Nephron progenitor cell (in vitro differentiated cells): Measurements from ENCODE around the gene CRY1.
A peak's percentile ranks its signal among the peaks of the same experiment; 100 is the strongest.

Source experiments
- DNase-seq: peaks from one replicate; pipeline ENCODE4 v3.0.0; 2021
- H3K27ac Mint-ChIP-seq: 2 replicates; pipeline ENCODE4 v1.8.0; 2021; ENCODE audit warnings: mild to moderate bottlenecking, moderate library complexity, mixed read lengths
- H3K27me3 Mint-ChIP-seq: 2 replicates; pipeline ENCODE4 v1.8.0; 2021; ENCODE audit warnings: mild to moderate bottlenecking, low read depth, mixed read lengths; ENCODE audit not compliant: poor library complexity
- H3K36me3 Mint-ChIP-seq: 2 replicates; pipeline ENCODE4 v1.8.0; 2021; ENCODE audit warnings: low read depth, mixed read lengths
- H3K4me1 Mint-ChIP-seq: 2 replicates; pipeline ENCODE4 v1.8.0; 2021; ENCODE audit warnings: mixed read lengths
- H3K4me3 Mint-ChIP-seq: 2 replicates; pipeline ENCODE4 v1.8.0; 2021; ENCODE audit warnings: mild to moderate bottlenecking, moderate library complexity, mixed read lengths
- H3K9me3 Mint-ChIP-seq: 2 replicates; pipeline ENCODE4 v1.8.0; 2021; ENCODE audit warnings: mild to moderate bottlenecking, moderate library complexity, mixed read lengths
- TF ChIP-seq, protein P1 (sequence below): fragments of 200-600 bp; sonication (generic); IDR thresholded peaks from 2 replicates; pipeline ENCODE4 v1.5.0; 2021; ENCODE audit warnings: antibody characterized with exemption

Gene CRY1

GRCh38 chr12:107125833-107126232, 32.5 kb upstream of the CRY1 start:
- H3K27me3 Mint-ChIP-seq = peaks cover 6% of the 10 kb centered on the region
- peaks cover 20% of the 10 kb centered on the region for H3K4me1 Mint-ChIP-seq
- no peaks in the 10 kb centered on the region for H3K9me3 Mint-ChIP-seq
- TF ChIP-seq, protein P1, sequence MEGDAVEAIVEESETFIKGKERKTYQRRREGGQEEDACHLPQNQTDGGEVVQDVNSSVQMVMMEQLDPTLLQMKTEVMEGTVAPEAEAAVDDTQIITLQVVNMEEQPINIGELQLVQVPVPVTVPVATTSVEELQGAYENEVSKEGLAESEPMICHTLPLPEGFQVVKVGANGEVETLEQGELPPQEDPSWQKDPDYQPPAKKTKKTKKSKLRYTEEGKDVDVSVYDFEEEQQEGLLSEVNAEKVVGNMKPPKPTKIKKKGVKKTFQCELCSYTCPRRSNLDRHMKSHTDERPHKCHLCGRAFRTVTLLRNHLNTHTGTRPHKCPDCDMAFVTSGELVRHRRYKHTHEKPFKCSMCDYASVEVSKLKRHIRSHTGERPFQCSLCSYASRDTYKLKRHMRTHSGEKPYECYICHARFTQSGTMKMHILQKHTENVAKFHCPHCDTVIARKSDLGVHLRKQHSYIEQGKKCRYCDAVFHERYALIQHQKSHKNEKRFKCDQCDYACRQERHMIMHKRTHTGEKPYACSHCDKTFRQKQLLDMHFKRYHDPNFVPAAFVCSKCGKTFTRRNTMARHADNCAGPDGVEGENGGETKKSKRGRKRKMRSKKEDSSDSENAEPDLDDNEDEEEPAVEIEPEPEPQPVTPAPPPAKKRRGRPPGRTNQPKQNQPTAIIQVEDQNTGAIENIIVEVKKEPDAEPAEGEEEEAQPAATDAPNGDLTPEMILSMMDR = no peak
- H3K36me3 Mint-ChIP-seq = no peaks in the 10 kb centered on the region
- no peak overlapping the region for H3K4me3 Mint-ChIP-seq
- no peak for DNase-seq
- H3K27ac Mint-ChIP-seq = no peak overlapping the region

DNA sequence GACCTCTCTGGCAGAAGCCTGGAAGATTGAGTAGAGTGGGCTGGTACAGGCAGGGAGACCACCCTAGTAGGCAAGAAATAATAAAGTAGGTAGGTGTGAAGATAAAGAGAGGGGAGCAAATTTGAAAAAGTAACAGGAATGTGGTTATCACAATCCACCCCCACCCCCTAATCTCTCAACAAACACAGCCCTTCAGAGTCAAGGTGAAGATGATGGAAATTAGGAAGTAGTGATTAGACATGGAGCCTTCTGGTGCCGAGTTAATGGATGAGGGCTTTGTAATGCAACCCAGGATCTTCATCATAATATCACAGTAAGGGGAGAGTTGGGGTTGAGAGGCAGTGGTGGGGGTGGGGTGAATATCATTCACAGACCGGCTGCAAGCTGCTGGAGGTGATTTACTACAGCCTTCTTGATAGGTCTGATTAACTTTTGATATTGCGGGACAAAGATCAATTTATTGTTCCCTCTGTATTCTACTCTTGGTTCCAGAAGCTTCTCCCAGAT, 29.2 kb upstream of the CRY1 start:
- no peak for DNase-seq
- Mint-ChIP-seq H3K27ac (no peak overlapping the region), H3K9me3 (no peaks in the 10 kb centered on the region), H3K4me3 (no peak overlapping the region), H3K36me3 (no peaks in the 10 kb centered on the region), H3K4me1 (peaks cover 20% of the 10 kb centered on the region), H3K27me3 (peaks cover 14% of the 10 kb centered on the region)
- TF ChIP-seq, protein P1 = no peak

DNA sequence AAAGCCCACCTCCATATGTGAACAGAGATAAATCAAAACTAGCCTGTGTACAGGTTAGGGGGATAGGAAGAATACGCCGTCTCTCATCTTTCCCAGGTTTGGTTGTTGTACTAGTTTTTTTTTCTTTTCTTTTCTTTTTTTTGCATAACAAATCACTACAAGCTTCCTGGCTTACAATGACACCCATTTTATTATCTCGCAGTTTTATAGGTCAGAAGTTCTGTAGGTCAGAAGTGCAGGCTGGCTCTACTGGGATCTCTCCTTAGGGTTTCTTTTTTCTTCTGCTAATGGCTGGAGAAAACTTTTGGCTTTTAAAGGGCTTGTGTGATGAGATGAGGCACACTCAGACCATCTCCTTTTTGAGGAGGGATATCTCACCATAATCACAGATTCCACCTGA, 25.7 kb upstream of the CRY1 start:
- Mint-ChIP-seq H3K4me3 (no peak overlapping the region), H3K27me3 (peaks cover 18% of the 10 kb centered on the region), H3K27ac (peak overlapping the region; percentile 48), H3K36me3 (no peaks in the 10 kb centered on the region), H3K9me3 (no peaks in the 10 kb centered on the region), H3K4me1 (peaks cover 12% of the 10 kb centered on the region)
- TF ChIP-seq, protein P1 = no peak
- DNase-seq = no peak

DNA sequence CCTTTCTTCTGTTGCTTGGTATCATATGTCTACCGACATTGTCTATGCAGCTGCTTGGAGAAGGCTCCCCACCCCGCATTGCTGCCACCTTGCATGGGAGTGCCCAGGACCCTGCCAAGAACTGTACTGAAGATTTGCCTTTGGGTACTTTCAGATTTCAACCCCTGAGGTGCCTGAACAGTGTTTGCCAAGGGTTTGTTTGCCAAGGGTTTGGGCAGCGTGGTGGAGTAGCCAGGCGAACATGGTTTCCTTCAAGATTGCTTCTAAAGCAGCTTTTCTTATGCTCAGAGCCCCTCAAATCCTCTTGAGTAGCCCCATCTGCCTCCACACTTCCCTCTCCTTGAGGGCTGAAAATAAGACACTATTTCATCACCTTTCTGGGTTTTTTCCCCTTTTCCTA, 25.3 kb upstream of the CRY1 start:
- TF ChIP-seq, protein P1 = no peak
- Mint-ChIP-seq H3K4me3 (no peak overlapping the region), H3K27ac (peak overlapping the region; percentile 48), H3K9me3 (no peaks in the 10 kb centered on the region), H3K36me3 (no peaks in the 10 kb centered on the region), H3K4me1 (peaks cover 12% of the 10 kb centered on the region), H3K27me3 (peaks cover 19% of the 10 kb centered on the region)
- no peak for DNase-seq

GRCh38 chr12:107115119-107115518, 21.8 kb upstream of the CRY1 start:
- no peak overlapping the region for H3K4me3 Mint-ChIP-seq
- no peaks in the 10 kb centered on the region for H3K36me3 Mint-ChIP-seq
- peaks cover 6% of the 10 kb centered on the region for H3K4me1 Mint-ChIP-seq
- no peaks in the 10 kb centered on the region for H3K9me3 Mint-ChIP-seq
- H3K27me3 Mint-ChIP-seq = peaks cover 22% of the 10 kb centered on the region
- TF ChIP-seq, protein P1 = no peak
- DNase-seq = no peak
- H3K27ac Mint-ChIP-seq = peak overlapping the region; percentile 27

GRCh38 chr12:107111314-107111713, 18.0 kb upstream of the CRY1 start:
- TF ChIP-seq, protein P1 = no peak
- no peaks in the 10 kb centered on the region for H3K4me1 Mint-ChIP-seq
- no peaks in the 10 kb centered on the region for H3K9me3 Mint-ChIP-seq
- no peaks in the 10 kb centered on the region for H3K36me3 Mint-ChIP-seq
- no peak overlapping the region for H3K4me3 Mint-ChIP-seq
- peaks cover 13% of the 10 kb centered on the region for H3K27me3 Mint-ChIP-seq
- no peak overlapping the region for H3K27ac Mint-ChIP-seq
- DNase-seq = no peak
